Measurements from ENCODE around the gene KCNJ5. TPM values are rescaled to one million over a fixed set of nuclear protein-coding genes. Genes with fewer than 3 reads are reported as not detected.

KCNJ5 gene
- total RNA-seq, 1 experiment from 2014 or later = 0.17 TPM

- DNase-seq (ENCODE audit: low read depth, low spot score) = no peak
- Histone ChIP-seq H3K79me2 (ENCODE audit: insufficient read depth, low read length) (no peaks in the 10 kb centered on the region), H4K20me1 (ENCODE audit: insufficient read depth) (no peaks in the 10 kb centered on the region), H3K4me2 (ENCODE audit: low read length) (no peak overlapping the region), H3K9me2 (ENCODE audit: insufficient read depth) (no peaks in the 10 kb centered on the region), H3K9me3 (ENCODE audit: control insufficient read depth in 1 of 2, insufficient read depth in 1 of 2, low read depth in 1 of 2, low read length in 2 of 2) (no peaks in the 10 kb centered on the region), H3K27me3 (ENCODE audit: insufficient read depth, low read length) (no peaks in the 10 kb centered on the region), H3K4me1 (ENCODE audit: control insufficient read depth in 1 of 2, insufficient read depth in 2 of 2, low read length in 2 of 2) (no peaks in the 10 kb centered on the region), H2AFZ (ENCODE audit: low read depth, low read length, poor library complexity, severe bottlenecking) (no peak overlapping the region), H3K36me3 (ENCODE audit: control insufficient read depth in 1 of 2, insufficient read depth in 2 of 2, low read length in 2 of 2) (no peaks in the 10 kb centered on the region), H3K27ac (ENCODE audit: low read depth, low read length) (no peak overlapping the region), H3K9ac (ENCODE audit: low read length) (no peak overlapping the region), H3K4me3 (replicated peaks in 1 of 2; ENCODE audit: low read depth in 1 of 2, low read length in 2 of 2) (no peak overlapping the region)
- ChIA-PET CTCF (interaction anchor here (4.5 kb wide), 1 partner anchor 78 kb away, joined by 10 read pairs; no protein-coding TSS in a partner anchor), POLR2A (no interaction called here), RAD21 (ENCODE audit: low non-redundant PET in 1 of 2, low total read pairs in 2 of 2, uncharacterized antibody in 2 of 2, unreplicated experiment in 2 of 2) (no interaction called here)
- intact Hi-C loops (cut with micrococcal nuclease) = no loop called here
- BruUV-seq (replicated peaks) = no TSS peak
- TF ChIP-seq EGR1 (IDR thresholded peaks at IDR 0.05; ENCODE audit: low read depth) (no peak), FOSL1 (IDR thresholded peaks at IDR 0.05; ENCODE audit: low read depth) (no peak), EZH2phosphoT487 (IDR thresholded peaks at IDR 0.05; ENCODE audit: borderline replicate concordance) (no peak), ZNF274 (IDR thresholded peaks at IDR 0.05; ENCODE audit: low read depth, low read length) (no peak), CEBPB (IDR thresholded peaks at IDR 0.05; ENCODE audit: low read depth) (no peak), YY1 (IDR thresholded peaks at IDR 0.05; ENCODE audit: extremely low read depth, insufficient replicate concordance, low read depth, low read length) (no peak)
- ATAC-seq = no peak
Observed at GRCh38 chr11:128962896-128963295, 71.7 kb downstream of the KCNJ5 start.

DNA sequence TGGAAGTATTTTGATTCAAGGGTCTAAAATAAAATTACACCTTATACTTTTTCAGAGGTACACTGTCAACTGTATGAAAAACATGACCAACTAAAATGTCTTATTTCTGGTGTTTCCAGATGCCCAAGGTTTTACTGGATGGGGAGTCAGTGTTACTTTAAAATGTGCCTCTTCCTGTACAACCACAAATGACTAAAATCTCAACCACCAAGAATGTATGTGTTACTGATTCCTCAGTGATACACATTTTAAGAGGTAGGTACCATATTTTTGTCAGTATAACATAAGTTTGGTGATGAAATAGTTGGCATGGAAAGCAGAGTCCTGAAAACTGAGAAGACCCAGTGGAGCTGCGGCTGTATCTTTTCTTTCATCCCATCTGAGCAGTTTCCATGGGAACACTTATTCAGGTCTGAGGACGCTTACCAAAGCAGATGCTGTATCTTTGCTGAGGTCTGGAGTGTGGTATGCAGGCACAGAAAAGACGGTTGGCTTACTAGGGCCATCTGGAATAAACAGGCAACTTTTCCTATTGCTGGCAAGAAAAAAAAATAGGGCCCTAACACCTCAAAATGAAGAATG, 72.7 kb downstream of the KCNJ5 start:
- H3K79me2 ChIP-seq (ENCODE audit: insufficient read depth, low read length) = no peaks in the 10 kb centered on the region
- no peak overlapping the region for H3K4me3 ChIP-seq (replicated peaks in 1 of 2; ENCODE audit: low read depth in 1 of 2, low read length in 2 of 2)
- H3K36me3 ChIP-seq (ENCODE audit: control insufficient read depth in 1 of 2, insufficient read depth in 2 of 2, low read length in 2 of 2) = no peaks in the 10 kb centered on the region
- H3K27ac ChIP-seq (ENCODE audit: low read depth, low read length) = no peak overlapping the region
- POLR2A ChIA-PET = no interaction called here
- no peaks in the 10 kb centered on the region for H3K27me3 ChIP-seq (ENCODE audit: insufficient read depth, low read length)
- ATAC-seq (no peak), DNase-seq (ENCODE audit: low read depth, low spot score) (no peak)
- CTCF ChIA-PET = no interaction called here
- no peak for TF ChIP-seq RAD21 (IDR thresholded peaks at IDR 0.05; ENCODE audit: low read depth)
- no peak for TF ChIP-seq ZFX (IDR thresholded peaks at IDR 0.05)
- no peak for TF ChIP-seq EZH2phosphoT487 (IDR thresholded peaks at IDR 0.05; ENCODE audit: borderline replicate concordance)
- TF ChIP-seq SP1 (IDR thresholded peaks at IDR 0.05; ENCODE audit: low read depth) = no peak
- RAD21 ChIA-PET (ENCODE audit: low non-redundant PET in 1 of 2, low total read pairs in 2 of 2, uncharacterized antibody in 2 of 2, unreplicated experiment in 2 of 2) = no interaction called here
- no peaks in the 10 kb centered on the region for H4K20me1 ChIP-seq (ENCODE audit: insufficient read depth)
- H3K4me1 ChIP-seq (ENCODE audit: control insufficient read depth in 1 of 2, insufficient read depth in 2 of 2, low read length in 2 of 2) = no peaks in the 10 kb centered on the region
- no peak overlapping the region for H3K9ac ChIP-seq (ENCODE audit: low read length)
- H3K4me2 ChIP-seq (ENCODE audit: low read length) = no peak overlapping the region
- BruUV-seq (replicated peaks) = no TSS peak
- H3K9me3 ChIP-seq (ENCODE audit: control insufficient read depth in 1 of 2, insufficient read depth in 1 of 2, low read depth in 1 of 2, low read length in 2 of 2) = no peaks in the 10 kb centered on the region
- no peak overlapping the region for H2AFZ ChIP-seq (ENCODE audit: low read depth, low read length, poor library complexity, severe bottlenecking)
- no peaks in the 10 kb centered on the region for H3K9me2 ChIP-seq (ENCODE audit: insufficient read depth)
- intact Hi-C loops (cut with micrococcal nuclease) = no loop called here
